Body of pancreas (tissue), 4 donors: ENCODE measurements around the gene USP47. TPM values are rescaled to one million over a fixed set of nuclear protein-coding genes. Genes with fewer than 3 reads are reported as not detected.
A peak's percentile ranks its signal among the peaks of the same experiment; 100 is the strongest.

ENCODE experiments used
- ATAC-seq: fragments of 150-250 bp; one replicate; pipeline ENCODE4 v1.9.1; 2016
- DNase-seq, 4 donors: peaks; one replicate each; pipeline ENCODE4 v3.0.0-alpha.2; 2019
- H3K27ac ChIP-seq, 4 donors: fragments of 200-600 bp; sonication (generic); 1 replicate in 3 of 4; 2 replicates in 1 of 4; pipeline versions ENCODE4 v1.5.1 to v1.6.1; 2016 to 2019; ENCODE audit warnings: mild to moderate bottlenecking in 1 of 4, mixed read lengths in 1 of 4, moderate library complexity in 1 of 4
- H3K27me3 ChIP-seq, 2 donors: fragments of 200-600 bp; sonication (generic); one replicate each; pipeline ENCODE4 v1.6.0; 2016; ENCODE audit warnings: mild to moderate bottlenecking in 1 of 2
- H3K36me3 ChIP-seq, 2 donors: fragments of 200-600 bp; sonication (generic); replicated peaks in 1 of 2; 2 replicates each; pipeline ENCODE4 v1.5.1; 2016; ENCODE audit warnings: low read depth in 2 of 2; ENCODE audit not compliant: insufficient read depth in 1 of 2
- H3K4me1 ChIP-seq: fragments of 200-600 bp; sonication (generic); one replicate; pipeline ENCODE4 v1.6.0; 2016
- H3K4me3 ChIP-seq, 2 donors: fragments of 200-600 bp; sonication (generic); 1 replicate in 1 of 2; 2 replicates in 1 of 2; pipeline ENCODE4 v1.5.1; 2016 to 2019
- H3K9me3 ChIP-seq, 3 donors: fragments of 200-600 bp; sonication (generic); 1 replicate in 2 of 3; 2 replicates in 1 of 3; pipeline ENCODE4 v1.5.1; 2016
- CTCF ChIP-seq, 7 experiments: fragments of 450-650 bp in 4 of 7; fragments of 200-600 bp in 3 of 7; sonication (generic) in 3 of 7; IDR thresholded peaks; one replicate each; pipeline ENCODE4 v1.5.1; 2016 to 2019; ENCODE audit warnings: antibody characterized with exemption in 7 of 7
- POLR2A ChIP-seq, 3 donors: fragments of 450-650 bp; IDR thresholded peaks; one replicate each; pipeline ENCODE4 v1.6.1; 2016; ENCODE audit warnings: antibody characterized with exemption in 3 of 3, mild to moderate bottlenecking in 2 of 3
- WGBS, 2 donors: methylation state at CpG; one replicate each; pipeline ENCODE4 v1.1.5; 2017; 5-methylcytosine and 5-hydroxymethylcytosine counted together
- intact Hi-C: fragments of 100-400 bp; cut with DNase I; formaldehyde crosslinking; loops from one replicate; pipeline ENCODE4 v1.15.1; 2023
- total RNA-seq, 2 donors: library from RNA; depleted of rRNA; stranded (reverse); fragments of >200 nt; gene quantifications; one replicate each; pipeline ENCODE4 v1.1.0, GENCODE V29; 2016

USP47 gene
- total RNA-seq, 2 donors from 2014 or later, result 51.1 to 63.3 TPM

DNA sequence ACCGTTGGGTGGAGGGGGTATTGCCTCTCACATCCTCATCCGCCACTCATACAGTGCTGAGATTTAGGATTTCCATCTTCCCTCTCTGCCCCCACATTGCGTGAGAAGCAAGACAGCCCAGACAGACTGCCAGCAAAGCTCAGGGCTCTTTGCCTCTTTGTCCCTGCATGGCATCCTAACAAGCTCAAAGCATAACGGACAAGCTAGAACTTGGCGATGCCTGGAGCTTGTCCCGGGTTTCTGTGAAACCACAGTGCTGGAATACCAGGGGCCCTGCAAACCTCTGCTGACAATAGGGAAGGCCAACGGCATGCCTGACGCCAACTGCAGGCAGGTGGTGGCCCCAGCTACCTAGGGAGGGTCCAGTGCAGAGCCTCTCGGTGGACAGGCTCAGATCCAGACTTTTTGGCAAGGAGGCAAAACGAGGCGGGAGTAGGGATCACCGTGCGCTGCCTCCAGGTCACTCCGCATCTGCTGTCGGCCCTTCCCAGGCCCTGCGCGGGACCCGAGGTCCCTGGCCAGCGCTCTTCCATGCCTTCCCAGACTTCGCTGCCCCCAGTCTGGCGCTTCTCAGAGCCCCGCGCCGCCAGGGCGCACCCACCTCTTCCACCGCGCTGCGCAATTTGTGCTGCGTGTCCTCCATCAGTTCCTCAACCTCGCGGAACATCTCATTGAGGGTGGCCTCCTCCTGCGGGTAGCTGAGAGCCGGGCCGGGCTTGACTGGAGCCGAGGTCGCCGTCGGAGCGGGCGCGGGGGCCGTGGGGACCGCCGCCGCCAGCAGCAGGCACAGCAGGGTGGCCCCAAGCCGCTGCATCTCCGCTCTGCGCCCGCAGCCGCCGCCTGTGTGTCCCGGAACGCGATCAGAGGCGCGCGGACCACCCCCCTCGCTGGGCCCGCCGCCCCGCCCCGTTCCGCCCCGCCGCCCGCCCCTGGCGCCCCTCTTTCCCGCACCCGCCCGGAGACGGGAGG, 166.3 kb downstream of the USP47 start, which contains the start of gene DKK3:
TSS of gene DKK3 (minus strand) at position 858 of the 969 bp plus-strand sequence. CDS start at position 814, 44 bp downstream.
- 14 to 32% methylated on average over 27 to 42 of the region's 71 CpGs for WGBS, 2 donors
- peaks cover 18% of the 10 kb centered on the region for H3K4me1 ChIP-seq
- H3K27me3 ChIP-seq, result peaks cover 0 to 5% of the 10 kb centered on the region in 2 donors
- H3K9me3 ChIP-seq, result no peaks in the 10 kb centered on the region
- intact Hi-C loops, result no loop called here
- peak in 1 of 4 donors; percentile 15 for DNase-seq
- peak; percentile 5 for ATAC-seq
- no peaks in the 10 kb centered on the region for H3K36me3 ChIP-seq
- no peak within 1 kb of the TSS for H3K27ac ChIP-seq
- H3K4me3 ChIP-seq, result no peak within 1 kb of the TSS
- no peak for TF ChIP-seq CTCF (IDR thresholded peaks at IDR 0.05)
- TF ChIP-seq POLR2A (IDR thresholded peaks at IDR 0.05), result no peak

Other genes with a start within 250 kb of the USP47 start
- gene GALNT18, start 220.0 kb upstream of the USP47 start, total RNA-seq, result 1 to 10 TPM; 5.3 to 7.3 TPM
- 10 to 100 TPM; 14.5 to 25.9 TPM for gene DKK3, start 166.7 kb downstream of the USP47 start, total RNA-seq